Measurements from ENCODE around the gene RPL32.
A peak's percentile ranks its signal among the peaks of the same experiment; 100 is the strongest.

The RPL32 gene

DNA sequence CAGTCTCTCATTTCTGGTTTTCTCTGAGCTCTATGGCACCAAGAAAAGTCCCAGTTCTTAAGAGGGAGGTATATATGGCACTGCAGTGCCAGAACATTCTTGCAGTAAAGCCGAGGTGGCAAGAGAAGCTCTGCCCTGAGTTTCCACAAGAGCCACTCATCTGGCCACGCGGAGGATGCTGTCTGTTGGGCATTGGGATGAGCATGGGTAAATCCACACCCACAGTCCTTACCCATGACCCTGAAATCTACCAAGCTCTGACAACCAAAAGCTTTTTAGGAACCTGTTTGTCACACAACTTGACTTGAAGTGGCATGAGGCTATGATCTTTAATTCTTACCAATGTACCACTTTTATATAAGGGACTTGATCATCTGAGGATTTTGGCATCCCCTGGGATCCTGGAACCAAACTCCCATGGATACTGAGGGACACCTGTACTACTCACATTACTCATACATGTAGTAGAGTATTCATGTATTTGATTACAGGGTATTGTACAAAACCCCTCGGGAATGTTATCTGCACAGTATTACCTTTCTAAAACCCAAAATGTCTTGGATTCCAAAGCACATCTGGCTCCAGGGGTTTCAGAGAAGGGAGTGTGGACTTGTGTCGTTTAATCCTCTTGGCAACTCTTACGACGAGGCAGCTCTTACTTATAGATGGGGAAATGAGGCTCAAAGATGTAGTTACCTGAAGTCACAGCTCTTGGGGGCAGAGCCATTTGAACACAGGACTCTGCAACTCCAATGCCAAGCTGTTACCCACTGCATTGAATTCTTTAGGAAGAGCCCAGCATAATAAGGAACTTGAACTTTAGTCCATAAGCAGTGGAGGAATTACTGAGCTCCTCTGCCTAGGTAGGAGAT is 8.8 kb downstream of the RPL32 start:
- no peak for DNase-seq (ENCODE audit: low spot score)

DNA sequence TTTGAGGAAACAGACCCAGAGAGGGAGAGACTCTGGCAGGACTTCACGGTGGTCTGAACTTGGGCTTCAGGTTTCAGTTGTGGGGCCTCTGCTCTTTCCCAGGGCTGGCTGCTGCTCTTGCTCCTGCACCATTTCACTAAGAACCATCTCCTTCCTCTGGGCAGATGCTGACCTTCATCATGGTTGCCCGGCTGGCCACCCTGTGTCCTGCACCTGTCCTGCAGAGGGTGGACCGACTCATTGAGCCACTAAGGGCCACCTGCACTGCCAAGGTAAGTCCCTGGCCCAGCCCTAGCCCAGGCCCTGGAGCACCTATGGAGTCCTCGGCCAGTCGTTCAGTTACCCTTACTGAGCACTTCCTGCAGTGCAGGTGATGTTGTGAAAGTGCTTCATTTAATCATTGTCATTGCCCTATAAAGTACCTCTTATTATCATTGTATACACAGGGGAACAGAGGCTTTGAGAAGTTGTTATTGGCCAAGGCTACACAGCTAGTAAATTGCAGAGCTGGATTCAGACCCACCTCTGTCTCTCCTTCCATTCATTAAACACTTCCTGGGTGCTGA is 10.0 kb downstream of the RPL32 start:
- no peak for DNase-seq (ENCODE audit: low spot score)

DNA sequence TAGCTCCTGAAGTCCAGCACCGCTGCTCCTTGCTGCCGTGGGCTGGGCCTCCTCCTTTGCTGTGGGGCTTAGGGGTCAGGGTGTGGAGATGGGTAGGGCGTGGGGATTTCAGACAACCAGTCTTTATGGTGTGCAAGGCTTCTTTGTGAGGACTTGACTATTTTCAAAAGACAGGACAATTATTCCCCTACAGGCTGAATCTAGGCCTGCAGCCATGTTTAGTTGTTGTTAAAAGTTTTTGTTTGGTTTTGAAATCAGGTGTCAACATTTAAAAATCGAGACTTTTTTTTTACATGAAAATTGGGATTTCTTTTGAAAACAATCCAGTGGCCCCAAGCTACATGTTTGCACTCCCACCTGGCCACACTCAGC is 10.6 kb downstream of the RPL32 start:
- DNase-seq (ENCODE audit: low spot score) = no peak

DNA sequence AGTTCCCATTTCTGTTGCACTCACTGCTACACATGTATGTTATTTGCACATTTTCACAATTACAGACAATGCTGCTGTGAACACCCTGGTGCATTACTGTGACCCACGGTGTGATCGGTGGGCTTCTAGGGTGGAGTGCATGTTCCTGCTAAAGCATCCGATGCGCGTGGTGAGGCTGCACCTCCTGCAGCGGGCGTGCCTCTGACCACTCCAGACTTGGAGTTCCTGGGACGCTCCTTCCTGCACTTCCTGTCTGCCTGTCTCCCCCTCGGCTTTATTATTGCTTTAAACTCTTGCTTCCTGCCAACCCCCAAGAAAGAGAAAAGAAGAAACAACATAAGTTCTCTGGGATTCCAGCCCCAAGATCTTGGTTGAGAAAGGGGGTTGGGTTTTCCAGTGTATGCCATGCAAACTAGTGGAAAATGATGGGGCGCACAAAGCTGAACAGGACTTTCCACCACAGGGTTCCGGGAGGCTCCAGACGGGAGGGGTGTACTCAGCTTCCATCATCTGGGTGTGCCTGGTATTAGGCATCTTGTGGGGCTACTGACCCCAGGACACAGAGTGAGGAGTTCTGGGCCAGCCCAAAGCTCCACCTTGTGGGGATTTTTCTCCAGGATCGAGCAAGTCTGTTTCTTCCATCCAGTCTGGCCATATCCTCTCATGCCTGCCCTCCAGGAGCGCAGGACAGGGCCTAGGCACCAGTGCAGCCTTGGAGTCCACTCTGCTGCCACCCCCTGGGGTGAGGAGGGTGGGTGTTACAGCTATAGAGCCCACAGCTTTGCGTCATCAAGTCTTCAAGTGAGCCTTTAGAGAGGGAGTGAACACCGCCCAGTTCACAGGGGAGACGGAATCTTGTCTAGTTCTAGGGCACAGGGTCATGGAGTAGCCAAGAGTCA is 11.2 kb downstream of the RPL32 start:
- DNase-seq (ENCODE audit: low spot score) = no peak

DNA sequence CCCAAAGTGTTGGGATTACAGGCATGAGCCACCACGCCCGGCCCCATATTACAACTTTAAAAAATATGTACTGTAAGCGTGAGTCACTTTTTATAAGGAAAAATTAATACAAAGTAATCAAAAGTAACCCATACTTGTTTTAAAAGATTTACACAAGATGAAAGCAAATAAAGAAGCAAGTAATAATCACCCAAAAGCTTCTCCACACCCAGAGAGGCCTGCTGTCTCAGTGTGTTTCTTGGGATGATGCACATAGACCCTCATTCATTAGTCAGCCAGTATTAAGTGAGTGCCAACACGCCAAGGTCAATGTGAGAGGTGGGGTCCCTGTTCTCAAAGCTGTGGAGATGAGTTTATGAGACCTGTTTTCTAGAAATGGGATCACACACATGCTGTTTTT is 12.0 kb downstream of the RPL32 start:
- no peak for DNase-seq (ENCODE audit: low spot score)

DNA sequence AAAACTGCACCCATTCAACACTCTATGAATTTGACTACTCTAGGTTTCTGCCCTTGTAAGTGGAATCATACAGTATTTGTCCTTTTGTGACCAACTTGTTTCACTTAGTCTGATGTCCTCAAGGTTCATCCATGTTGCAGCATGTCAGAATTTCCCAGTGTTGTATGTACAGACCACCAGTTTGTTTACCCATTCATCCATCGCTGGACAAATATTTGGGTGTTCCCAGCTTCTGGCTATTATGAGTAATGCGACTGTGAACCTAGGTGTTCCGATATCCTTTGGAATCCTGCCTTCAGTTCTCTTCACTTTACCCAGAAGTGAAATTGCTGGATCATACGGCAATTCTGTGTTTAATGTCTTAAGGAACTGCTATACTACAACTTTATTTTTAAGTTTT is 12.6 kb downstream of the RPL32 start:
- DNase-seq (ENCODE audit: low spot score) = no peak

DNA sequence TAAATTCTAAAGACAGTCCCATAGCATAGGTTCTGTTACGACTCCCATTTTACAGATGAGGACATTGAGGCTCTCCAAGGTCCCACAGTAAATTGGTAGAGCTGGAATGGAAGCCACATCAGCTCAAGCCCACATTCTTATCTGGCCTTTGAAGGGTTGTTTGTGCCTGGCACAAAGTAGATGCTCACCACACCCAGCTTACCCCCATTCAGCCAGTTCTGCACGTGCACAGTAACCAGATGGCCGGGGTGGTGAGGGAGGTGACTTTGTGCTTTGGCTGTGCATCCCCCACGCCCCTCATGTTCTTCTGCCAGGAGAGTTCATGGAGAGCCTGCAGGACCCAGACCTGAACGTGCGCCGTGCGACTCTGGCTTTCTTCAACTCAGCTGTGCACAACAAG is 16.2 kb downstream of the RPL32 start:
- no peak for DNase-seq (ENCODE audit: low spot score)

DNA sequence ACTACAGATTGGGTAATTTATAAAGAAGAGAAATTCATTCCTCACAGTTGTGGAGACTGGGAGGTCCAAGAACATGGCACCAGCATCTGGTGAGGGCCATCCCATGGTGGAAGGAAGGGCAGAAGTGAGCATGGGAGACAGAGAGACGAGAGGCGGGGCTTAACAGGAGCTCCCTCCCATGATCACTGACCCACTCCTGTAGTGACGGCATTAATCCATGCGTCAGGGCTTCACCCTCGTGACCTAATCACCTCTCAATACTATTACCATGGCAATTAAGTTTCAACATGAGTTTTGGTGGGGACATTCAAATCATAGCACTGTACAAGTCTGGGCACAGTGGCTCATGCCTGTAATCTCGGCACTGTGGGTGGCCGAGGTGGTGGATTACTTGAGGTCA is 17.1 kb downstream of the RPL32 start:
- DNase-seq (ENCODE audit: low spot score) = no peak

DNA sequence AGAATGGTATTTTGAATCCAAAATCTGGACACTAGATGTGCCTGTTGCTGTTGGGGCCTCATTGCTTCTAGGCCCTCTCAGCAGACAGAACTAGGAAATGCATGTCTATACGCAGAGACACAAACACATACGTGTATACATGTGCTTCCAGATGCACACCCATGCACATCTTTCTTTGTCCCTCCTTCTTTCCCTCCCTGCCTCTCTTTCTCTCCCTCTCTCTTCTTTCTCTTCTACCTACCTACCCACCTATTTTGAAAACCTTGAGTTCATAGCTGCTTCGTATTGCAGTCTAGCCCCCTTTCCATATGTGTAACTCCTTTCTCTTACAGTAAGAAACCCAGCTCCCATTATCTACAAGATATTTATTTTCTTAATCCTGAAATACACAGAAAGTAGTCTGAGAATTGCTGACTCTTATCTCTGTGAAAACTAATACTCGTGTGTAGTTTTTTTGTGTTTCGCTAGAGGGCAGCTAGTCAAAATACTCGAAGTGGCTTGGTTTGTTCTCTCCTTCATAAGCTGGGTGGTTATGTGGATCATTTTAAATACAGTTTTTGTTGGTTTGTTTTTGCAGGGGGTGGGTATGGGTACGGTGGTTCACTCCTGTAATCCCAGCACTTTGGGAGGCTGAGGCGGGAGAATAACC is 18.5 kb downstream of the RPL32 start:
- DNase-seq (ENCODE audit: low spot score) = no peak

DNA sequence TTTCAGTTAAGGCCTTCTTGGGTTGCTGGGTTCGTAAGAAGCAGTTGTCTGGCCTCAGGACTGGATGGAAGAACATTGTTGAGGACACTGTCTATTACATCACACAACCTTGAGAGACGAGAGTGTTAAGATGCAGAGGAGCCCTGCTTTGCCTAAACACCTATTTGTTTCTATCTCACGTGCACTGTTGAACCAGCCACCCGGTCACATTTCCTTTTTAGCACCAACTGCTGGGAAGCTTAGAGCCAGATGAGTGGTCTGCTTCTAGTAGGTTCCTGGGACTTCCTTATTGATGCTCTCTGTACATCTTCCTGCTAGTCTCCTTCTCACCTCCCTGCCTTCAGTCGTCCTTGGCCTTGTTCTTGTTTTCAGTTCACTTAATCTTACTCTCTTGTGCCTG is 22.6 kb downstream of the RPL32 start:
- DNase-seq (ENCODE audit: low spot score) = no peak

DNA sequence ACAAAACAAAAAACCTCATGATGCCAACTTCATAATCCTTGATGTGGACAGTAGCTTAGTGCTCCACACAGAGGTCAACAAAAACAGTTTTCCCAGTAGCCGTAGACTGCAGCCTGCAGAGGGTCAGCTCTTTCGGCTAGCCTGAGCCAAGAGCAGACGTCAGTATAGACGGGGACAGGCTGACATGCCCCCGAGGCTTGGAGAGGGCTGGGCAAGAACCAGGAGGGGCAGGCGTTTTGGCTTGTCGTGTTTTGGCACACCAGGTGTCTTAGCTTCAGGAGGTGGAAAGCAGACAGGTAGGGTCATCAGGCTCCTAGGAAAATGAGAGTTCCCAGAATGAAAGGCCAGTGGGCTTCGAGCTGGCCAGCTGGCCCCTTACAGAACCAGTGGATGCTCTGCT is 23.1 kb downstream of the RPL32 start:
- DNase-seq (ENCODE audit: low spot score) = no peak

DNA sequence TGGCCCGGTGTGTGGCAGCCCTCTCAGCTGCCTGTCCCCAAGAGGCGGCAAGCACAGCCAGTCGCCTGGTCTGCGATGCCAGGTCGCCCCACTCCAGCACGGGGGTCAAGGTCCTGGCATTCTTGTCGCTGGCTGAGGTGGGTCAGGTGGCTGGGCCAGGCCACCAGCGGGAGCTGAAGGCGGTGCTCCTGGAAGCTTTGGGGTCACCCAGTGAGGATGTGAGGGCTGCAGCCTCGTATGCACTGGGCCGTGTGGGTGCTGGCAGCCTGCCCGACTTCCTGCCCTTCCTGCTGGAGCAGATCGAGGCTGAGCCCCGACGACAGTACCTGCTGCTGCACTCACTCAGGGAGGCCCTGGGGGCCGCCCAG is 24.0 kb downstream of the RPL32 start:
- no peak for DNase-seq (ENCODE audit: low spot score)

DNA sequence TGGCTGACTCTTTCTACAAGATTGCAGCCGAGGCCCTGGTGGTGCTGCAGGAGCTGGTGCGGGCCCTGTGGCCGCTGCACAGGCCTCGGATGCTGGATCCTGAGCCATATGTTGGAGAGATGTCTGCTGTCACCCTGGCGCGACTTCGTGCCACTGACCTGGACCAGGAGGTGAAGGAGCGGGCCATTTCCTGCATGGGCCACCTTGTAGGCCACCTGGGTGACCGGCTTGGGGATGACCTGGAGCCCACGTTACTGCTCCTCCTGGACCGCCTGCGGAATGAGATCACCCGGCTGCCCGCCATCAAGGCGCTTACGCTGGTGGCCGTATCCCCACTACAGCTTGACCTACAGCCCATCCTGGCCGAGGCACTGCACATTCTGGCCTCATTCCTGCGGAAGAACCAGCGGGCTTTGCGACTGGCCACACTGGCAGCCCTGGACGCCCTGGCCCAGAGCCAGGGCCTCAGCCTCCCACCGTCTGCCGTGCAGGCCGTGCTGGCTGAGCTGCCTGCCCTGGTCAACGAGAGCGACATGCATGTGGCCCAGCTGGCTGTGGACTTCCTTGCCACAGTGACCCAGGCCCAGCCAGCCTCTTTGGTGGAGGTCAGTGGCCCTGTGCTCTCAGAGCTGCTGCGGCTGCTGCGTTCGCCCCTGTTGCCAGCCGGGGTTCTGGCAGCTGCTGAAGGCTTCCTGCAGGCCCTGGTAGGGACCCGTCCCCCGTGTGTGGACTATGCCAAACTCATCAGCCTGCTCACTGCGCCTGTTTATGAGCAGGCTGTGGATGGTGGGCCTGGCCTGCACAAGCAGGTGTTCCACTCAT is 24.6 kb downstream of the RPL32 start:
- no peak for DNase-seq (ENCODE audit: low spot score)

DNA sequence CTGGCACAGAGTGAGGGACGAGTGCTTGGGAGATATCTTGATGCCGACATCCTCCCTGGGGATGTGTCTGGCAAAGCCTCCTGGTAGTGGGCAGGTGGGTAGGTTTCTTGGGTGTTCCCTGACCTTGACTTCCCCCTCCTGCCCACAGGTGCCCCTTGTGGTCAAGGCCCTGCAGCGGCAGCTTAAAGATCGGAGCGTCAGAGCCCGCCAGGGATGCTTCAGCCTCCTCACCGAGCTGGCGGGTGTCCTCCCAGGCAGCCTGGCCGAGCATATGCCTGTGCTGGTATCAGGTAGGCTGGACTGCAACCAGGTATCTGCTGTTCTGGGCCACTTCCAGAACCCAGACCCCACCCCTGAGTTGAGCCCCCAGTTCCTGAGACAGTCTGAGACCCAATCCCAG is 25.6 kb downstream of the RPL32 start:
- no peak for DNase-seq (ENCODE audit: low spot score)

DNA sequence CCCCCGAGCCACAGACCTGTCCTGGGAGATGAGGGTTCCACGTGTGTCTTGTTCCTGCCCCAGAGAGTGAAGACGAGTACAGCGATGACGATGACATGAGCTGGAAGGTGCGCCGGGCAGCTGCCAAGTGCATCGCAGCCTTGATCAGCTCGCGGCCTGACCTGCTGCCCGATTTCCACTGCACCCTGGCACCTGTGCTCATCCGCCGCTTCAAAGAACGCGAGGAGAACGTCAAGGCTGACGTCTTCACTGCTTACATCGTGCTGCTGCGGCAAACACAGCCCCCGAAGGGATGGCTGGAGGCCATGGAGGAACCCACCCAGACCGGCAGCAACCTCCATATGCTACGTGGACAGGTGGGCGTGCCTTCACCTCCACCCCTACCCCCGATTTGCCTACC is 26.3 kb downstream of the RPL32 start:
- no peak for DNase-seq (ENCODE audit: low spot score)

DNA sequence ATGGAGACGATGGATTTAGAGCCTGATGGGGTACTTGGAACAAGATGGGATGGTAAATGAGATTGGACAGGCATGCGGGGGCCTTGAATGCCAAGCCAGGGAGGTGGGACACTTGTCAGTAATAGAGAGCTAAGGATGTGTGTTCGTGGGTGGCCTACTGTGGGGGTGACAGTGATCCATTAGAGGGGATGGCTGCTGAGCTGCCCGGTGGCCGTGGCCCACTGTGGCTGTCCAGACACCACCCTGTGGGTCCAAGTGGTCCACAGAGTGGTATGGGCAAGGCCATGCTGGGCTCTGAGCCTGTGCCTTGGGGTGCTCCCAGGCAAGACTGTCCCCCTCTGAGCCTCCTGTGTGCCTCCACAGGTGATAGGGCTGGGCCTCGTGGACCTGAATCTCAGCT is 27.4 kb downstream of the RPL32 start:
- no peak for DNase-seq (ENCODE audit: low spot score)

DNA sequence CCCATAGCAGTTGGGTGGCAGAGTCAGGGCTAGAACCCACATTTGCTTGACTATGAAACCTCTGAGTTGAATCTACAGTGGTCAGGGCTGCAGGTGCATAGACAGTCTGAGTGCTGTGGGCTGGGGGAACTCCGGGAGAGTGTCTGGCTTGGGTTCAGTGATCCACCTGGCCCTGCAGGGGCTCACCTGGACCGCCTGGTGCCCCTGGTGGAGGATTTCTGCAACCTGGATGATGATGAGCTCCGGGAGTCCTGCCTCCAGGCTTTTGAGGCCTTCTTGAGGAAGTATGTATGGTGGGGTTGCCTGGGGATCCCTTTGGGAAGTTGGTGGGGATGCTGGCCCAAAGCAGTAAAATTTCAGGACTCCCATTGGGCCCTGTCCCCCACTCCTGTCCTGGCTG is 28.6 kb downstream of the RPL32 start:
- no peak for DNase-seq (ENCODE audit: low spot score)

DNA sequence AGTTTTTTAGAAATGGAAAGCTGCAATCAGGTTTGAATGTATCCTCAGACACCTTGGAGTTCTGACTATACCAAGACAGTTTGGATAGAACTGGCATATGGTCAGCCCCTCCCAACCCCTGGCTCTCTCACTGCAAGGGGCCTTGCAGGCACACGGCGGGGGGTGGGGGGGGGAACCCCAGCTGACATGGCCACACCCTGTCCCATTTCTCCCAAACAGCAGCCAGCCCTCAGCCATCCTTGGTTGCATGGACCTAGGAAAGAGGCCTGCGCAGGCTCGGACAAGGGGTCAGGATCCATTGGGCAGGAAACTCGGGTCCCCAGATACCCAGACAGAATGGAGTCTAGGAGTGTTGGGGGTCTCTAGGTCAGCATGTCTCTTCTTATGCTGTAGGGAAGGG is 30.4 kb downstream of the RPL32 start:
- no peak for DNase-seq (ENCODE audit: low spot score)

DNA sequence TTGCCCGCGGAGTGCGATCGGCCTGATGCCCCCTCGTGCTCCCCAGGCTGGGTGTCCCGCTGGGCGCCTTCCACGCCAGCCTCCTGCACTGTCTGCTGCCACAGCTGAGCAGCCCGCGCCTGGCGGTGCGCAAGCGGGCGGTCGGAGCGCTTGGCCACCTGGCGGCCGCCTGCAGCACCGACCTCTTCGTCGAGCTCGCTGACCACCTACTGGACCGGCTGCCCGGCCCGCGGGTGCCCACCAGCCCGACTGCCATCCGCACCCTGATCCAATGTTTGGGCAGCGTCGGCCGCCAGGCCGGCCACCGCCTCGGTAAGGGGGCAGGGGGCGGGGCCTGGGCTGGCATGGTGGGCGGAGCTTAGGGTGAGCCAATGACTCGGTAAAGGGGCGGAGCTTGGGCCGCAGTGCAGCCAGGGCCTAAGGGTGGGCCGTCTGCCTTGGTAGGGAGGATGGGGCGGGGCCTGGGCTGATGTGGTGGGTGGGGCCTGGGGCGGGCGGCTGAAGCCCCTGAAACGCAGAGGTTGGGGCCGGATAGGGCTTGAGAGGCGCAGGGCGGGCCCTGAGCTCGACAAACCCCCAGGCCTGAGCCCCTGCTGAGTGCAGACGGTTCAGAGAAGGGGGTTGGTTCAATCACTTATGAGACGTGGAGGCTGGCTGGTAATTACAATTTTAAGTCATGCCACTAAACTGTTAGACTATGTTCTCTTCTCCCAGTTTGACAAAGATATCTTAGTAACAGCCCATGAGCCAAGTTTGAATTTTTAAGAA is 31.2 kb downstream of the RPL32 start:
- DNase-seq (ENCODE audit: low spot score) = peak; percentile 93

DNA sequence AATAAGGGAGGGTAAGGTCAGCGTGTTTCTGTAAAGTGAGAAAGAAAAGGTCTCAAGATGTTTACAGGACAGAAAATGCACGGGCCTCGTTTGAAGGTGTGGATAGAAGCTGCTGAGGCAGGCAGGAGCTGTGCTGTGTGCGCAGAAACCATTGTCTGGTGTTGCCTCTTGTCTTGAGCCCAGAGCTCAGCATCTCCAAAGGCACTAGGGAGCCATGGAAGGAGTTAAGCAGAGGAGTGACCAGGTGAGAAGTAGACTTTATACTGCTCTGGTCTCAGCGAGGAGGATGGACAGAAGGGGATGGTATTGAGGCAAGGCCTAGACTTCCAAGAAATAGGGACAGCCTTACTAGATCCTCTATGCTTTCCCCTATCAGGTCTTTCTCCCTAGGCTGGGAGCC is 31.9 kb downstream of the RPL32 start:
- no peak for DNase-seq (ENCODE audit: low spot score)

DNA sequence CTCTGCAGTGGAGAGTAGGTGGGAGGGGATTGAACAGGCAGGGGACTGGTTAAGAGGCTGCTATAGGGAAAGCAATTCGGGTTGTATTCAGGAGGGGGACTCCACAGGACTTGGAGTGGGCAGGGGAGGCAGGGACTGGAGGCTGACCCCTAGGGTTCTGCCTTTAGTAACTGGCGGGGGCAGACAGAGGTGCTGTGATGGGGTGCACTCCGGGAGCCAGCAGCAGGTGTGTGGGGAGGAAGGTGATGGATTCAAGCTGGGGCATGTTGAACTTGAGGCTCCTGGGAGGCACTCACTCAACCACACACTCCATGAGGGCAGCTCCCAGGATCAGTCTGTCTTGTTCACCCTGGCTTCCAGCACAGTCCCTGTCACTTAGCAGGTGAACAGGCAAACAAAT is 32.4 kb downstream of the RPL32 start:
- no peak for DNase-seq (ENCODE audit: low spot score)

Measured in CD4-positive, alpha-beta T cell treated with Interleukin-6 at 100 ng/mL for 8 hours (primary cell).